Progenitor cell of endocrine pancreas (in vitro differentiated cells): ENCODE results near the gene THEM5. TPM values are rescaled to one million over a fixed set of nuclear protein-coding genes. Genes with fewer than 3 reads are reported as not detected.
"Not testable (repeated sequence)": the region's sequence is repeated elsewhere in the genome, so short reads cannot be mapped to it uniquely, and the experiment has no call there.

Experiments used
- DNase-seq: peaks from one replicate; pipeline ENCODE4 v3.0.0; 2021; ENCODE audit warnings: low spot score; ENCODE audit not compliant: unreplicated experiment
- H3K27ac Mint-ChIP-seq: 2 replicates; pipeline ENCODE4 v1.8.0; 2021; ENCODE audit warnings: mild to moderate bottlenecking, moderate library complexity, mixed read lengths
- H3K27me3 Mint-ChIP-seq: 2 replicates; pipeline ENCODE4 v1.8.0; 2021; ENCODE audit warnings: mixed read lengths
- H3K36me3 Mint-ChIP-seq: 2 replicates; pipeline ENCODE4 v1.8.0; 2022; ENCODE audit warnings: mixed read lengths; ENCODE audit not compliant: insufficient read depth
- H3K4me1 Mint-ChIP-seq: 2 replicates; pipeline ENCODE4 v1.8.0; 2021; ENCODE audit warnings: low read depth, mixed read lengths
- H3K4me3 Mint-ChIP-seq: 2 replicates; pipeline ENCODE4 v1.8.0; 2021; ENCODE audit warnings: low read depth, mild to moderate bottlenecking, moderate library complexity, mixed read lengths
- H3K9me3 Mint-ChIP-seq: 2 replicates; pipeline ENCODE4 v1.8.0; 2021; ENCODE audit warnings: low read depth, mixed read lengths
- total RNA-seq: library from RNA; stranded (reverse); gene quantifications from 2 replicates; pipeline ENCODE4 v1.2.1, GENCODE V29; 2021
- TF ChIP-seq, protein P1 (sequence below): fragments of 200-600 bp; sonication (generic); IDR thresholded peaks from one replicate; pipeline ENCODE4 v1.5.0; 2021; ENCODE audit warnings: antibody characterized with exemption, mild to moderate bottlenecking; ENCODE audit not compliant: unreplicated experiment

The THEM5 gene
- total RNA-seq, 1 donor from 2014 or later: not detected

DNA sequence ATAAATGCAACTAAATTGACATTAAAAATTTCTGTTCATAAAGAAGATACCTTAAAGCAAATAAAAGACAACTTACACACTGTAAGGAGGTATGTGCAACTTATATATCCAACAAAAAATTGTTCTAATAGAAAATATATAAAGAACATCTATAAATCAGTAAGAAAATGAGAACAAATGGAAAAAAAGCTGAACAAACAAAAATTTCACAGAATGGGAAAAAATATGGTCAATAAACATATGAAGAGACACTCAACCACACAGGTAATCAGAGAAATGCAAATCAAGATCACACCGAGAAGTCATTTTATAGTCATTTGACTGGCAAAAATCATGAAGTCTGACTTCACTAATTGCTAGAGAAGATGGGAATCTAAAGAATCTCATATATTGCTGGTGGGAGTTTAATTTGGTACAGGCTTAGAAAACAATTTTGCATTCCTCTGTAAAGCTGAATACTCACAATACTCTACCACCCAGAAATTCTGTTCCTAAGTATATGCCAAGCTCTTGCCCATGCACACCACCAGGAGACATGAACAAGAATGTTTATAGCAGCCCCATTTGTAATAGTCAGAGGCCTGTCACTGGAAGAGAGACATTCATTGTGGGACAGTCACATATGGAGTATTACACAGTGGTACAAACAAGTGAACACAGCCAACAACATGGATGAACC lies 22.0 kb upstream of the THEM5 start:
- H3K4me1 Mint-ChIP-seq: peaks cover 26% of the 10 kb centered on the region
- H3K27me3 Mint-ChIP-seq: no peaks in the 10 kb centered on the region
- H3K36me3 Mint-ChIP-seq: peaks cover 9% of the 10 kb centered on the region
- no peaks in the 10 kb centered on the region for H3K9me3 Mint-ChIP-seq
- H3K27ac Mint-ChIP-seq: no peak overlapping the region
- no peak overlapping the region for H3K4me3 Mint-ChIP-seq
- TF ChIP-seq, protein P1, sequence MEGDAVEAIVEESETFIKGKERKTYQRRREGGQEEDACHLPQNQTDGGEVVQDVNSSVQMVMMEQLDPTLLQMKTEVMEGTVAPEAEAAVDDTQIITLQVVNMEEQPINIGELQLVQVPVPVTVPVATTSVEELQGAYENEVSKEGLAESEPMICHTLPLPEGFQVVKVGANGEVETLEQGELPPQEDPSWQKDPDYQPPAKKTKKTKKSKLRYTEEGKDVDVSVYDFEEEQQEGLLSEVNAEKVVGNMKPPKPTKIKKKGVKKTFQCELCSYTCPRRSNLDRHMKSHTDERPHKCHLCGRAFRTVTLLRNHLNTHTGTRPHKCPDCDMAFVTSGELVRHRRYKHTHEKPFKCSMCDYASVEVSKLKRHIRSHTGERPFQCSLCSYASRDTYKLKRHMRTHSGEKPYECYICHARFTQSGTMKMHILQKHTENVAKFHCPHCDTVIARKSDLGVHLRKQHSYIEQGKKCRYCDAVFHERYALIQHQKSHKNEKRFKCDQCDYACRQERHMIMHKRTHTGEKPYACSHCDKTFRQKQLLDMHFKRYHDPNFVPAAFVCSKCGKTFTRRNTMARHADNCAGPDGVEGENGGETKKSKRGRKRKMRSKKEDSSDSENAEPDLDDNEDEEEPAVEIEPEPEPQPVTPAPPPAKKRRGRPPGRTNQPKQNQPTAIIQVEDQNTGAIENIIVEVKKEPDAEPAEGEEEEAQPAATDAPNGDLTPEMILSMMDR: no peak
- no peak for DNase-seq

DNA sequence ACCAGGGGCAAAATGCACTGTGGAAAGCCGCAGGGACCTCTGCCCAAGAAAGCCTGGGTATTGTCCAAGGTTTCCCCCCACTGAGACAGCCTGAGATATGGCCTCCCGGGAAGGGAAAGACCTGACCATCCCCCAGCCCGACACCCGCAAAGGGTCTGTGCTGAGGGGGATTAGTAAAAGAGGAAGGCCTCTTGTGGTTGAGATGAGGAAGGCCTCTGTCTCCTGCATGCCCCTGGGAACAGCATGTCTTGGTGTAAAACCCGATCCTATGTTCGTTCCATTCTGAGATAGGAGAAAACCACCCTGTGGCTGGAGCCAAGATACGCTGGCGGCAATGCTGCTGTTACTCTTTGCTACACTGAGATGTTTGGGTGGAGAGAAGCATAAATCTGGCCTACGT lies 19.3 kb upstream of the THEM5 start:
- H3K4me1 Mint-ChIP-seq: peaks cover 26% of the 10 kb centered on the region
- H3K4me3 Mint-ChIP-seq: peak overlapping the region; percentile 7
- not testable (repeated sequence) for H3K36me3 Mint-ChIP-seq, H3K27me3 Mint-ChIP-seq, H3K9me3 Mint-ChIP-seq, DNase-seq
- H3K27ac Mint-ChIP-seq: peak overlapping the region; percentile 85

DNA sequence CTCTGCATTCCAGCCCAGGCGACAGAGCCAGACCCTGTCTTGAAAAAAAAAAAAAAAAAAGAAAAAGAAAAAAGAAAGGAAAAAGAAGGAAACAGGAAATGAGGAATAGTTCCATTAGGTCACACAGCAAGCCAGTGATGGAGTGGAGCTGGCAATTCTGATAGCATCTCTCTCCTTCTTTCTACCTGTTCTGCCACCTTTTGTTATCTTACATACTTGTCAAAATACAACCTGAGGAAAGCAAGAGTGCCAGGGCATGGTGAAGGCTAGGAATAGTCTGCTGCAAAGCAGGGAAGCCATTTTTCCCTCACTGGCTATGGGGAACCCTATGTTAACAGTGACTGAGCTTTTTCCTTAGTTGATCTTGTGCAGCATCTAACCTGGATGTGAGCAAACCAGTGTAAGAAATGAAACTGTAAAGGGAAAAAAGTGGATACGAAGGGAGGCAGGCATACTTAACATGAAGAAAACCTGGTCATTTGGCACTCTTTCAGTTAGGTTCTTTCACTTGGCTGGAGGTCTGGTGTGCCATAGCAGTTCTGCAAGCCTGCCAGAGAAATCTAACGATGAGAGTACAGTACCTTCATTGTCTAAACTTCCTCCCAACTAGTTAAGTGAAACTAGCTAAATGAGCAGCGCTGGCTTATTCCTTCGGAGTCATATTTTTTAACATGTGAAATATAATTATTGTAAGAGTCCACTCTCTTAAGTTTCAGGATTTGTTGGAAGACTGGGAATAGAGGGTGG lies 17.9 kb upstream of the THEM5 start:
- Mint-ChIP-seq H3K27me3 (no peaks in the 10 kb centered on the region), H3K4me3 (no peak overlapping the region), H3K36me3 (peaks cover 9% of the 10 kb centered on the region), H3K9me3 (no peaks in the 10 kb centered on the region), H3K27ac (no peak overlapping the region), H3K4me1 (peaks cover 26% of the 10 kb centered on the region)
- TF ChIP-seq, protein P1: no peak
- DNase-seq: no peak

DNA sequence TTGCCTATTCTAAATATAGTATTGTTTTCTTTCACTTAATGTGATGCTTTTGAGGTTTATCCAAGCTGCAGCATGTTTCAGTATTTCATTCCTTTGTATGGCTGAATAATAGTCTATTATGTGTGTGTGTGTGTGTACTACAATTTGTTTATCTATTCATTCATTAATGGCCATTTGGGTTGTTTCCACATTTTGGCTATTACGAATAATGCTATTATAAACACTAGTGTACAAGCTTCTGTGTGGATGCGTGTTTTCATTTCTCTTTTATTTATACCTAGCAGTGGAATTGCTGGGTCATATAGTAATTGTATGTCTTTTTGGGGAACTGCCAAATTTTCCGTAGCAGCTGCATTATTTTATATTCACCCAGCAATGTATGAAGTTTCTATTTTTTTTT lies 15.0 kb upstream of the THEM5 start:
- Mint-ChIP-seq H3K4me1 (peaks cover 23% of the 10 kb centered on the region), H3K27ac (no peak overlapping the region), H3K36me3 (peaks cover under 1% of the 10 kb centered on the region), H3K4me3 (no peak overlapping the region), H3K9me3 (no peaks in the 10 kb centered on the region), H3K27me3 (no peaks in the 10 kb centered on the region)
- no peak for DNase-seq
- TF ChIP-seq, protein P1: no peak

DNA sequence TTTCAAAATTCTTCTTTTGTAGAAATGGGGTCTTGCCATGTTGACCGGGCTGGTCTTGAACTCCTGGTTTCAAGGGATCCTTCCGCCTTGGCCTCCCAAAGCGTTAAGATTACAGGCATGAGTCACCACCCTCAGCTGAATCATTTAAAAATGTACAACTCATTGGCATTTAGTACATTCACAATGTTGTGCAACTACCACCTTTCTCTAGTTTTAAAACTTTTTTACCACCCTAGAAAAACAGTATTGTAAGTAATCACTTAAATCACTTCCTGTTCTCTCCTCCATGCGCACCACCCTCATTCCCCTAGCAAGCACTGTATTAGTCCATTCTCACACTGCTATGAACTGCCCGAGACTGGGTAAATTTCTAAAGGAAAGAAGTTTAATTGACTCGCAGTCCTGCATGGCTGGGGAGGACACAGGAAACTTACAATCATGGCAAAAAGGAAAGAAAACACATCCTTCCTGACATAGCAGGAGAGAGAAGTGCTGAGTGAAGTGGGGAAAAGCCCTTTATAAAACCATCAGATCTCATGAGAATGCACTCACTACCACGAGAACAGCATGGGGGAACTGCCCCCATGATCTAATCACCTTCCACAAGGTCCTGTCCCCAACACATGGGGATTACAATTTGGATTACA lies 14.4 kb upstream of the THEM5 start:
- peaks cover under 1% of the 10 kb centered on the region for H3K27me3 Mint-ChIP-seq
- DNase-seq: no peak
- TF ChIP-seq, protein P1: no peak
- H3K36me3 Mint-ChIP-seq: no peaks in the 10 kb centered on the region
- no peak overlapping the region for H3K4me3 Mint-ChIP-seq
- H3K4me1 Mint-ChIP-seq: peaks cover 17% of the 10 kb centered on the region
- H3K9me3 Mint-ChIP-seq: no peaks in the 10 kb centered on the region
- H3K27ac Mint-ChIP-seq: no peak overlapping the region
